ENCODE results near the gene FOXL1. TPM values are rescaled to one million over a fixed set of nuclear protein-coding genes. Genes with fewer than 3 reads are reported as not detected.
"Not testable (repeated sequence)": the region's sequence is repeated elsewhere in the genome, so short reads cannot be mapped to it uniquely, and the experiment has no call there.

Gene FOXL1
- total RNA-seq, 1 donor from 2014 or later, result 0.30 TPM

GRCh38 chr16:86581458-86581857 lies 3.1 kb downstream of the FOXL1 start:
- no peak for DNase-seq

- DNase-seq, result no peak
Measured at GRCh38 chr16:86584071-86584685, 5.8 kb downstream of the FOXL1 start.

DNA sequence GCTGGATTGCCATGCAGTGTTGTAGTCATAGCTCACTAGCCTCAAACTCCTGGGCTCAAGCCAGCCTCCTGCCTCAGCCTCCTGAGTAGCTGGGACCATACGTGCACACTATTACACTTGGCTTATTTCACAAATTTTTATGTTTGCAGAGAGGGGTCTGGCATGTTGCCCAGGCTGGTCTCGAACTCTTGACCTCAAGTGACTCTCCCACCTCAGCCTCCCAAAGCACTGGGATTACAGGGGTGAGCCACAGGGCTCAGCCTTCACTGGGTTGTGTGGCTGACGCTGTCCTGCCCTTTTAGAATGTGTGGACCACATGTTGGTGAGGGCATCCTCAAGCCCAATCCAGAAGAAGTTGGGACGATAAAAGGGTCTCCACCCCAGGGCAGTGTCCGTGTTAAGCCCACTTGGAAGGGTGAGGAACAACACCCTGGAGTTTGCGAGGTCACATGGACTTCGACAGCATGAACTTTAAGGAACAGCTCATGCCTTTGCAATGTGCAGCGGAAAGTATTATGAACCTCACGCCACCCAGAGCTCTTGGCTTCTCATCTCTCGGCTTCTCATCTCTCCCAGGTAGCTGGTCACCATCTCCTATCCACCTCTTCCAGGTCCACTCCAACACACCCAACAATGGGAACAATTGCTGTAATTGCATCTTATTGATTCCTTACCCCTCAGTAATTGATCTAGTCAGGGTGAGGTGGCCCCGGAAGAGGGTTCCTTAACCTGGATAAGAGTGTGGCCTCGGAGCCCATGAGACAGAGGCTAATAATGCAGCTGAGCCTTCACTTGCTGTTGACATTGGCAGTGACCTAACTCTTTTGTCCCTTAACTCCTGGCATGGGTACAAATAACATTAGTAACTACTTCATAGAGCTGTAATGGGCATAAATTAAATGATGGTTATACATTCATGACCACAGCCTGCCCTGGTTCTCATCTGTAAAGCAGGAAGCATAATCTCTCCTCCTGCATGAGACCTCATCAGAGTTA lies 6.7 kb downstream of the FOXL1 start:
- no peak for DNase-seq

DNA sequence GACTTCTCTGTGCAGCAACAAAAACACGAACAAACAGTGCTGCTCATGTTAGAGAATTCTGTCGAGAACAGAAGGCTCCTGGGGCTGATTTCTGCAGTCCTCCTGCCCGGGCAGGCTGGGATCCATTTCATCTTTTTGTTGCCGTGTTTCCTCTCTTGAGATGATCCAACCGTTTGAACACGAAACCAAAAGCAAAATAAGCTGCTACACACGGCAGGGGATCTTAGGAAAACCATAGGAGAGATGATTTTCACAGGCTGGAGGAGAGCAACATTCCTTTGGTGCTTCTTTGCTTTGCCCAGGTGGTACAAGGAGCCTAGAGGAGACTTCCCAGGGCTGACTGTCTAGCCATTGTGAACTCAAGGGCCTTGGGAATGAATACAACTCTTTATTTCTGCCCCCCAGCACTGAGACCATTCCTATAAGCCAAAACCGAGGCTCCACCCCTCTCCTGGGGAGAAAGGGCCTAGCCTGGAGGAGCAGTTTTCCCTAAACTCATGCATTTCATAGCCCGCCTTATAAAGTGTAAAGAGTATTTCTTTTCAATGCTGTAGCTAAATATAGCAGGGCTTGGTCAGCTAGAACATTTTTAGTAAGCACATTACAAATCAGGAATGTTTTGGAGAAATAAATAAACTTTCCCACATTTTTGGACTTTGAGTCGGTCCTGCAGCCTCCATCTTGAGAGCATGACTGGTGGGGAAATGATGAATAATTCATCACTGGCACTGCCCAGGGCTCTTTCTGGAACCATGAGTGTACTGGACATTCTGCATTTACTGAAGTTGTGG lies 7.7 kb downstream of the FOXL1 start:
- DNase-seq, result no peak

- no peak for DNase-seq
Measured at GRCh38 chr16:86587487-86587886, 9.1 kb downstream of the FOXL1 start.

DNA sequence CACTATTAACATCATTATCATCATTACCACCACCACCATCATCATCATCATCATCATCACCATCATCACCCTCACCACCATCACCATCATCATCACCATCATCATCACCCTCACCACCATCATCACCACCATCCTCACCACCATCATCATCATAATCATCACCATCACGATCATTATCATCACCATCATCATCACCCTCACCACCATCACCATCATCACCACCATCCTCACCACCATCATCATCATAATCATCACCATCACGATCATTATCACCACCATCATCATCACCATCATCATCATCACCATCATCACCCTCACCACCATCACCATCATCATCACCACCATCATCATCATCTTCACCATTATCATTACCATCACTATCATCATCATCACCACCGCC lies 9.6 kb downstream of the FOXL1 start:
- DNase-seq, result not testable (repeated sequence)

- DNase-seq, result no peak
Measured at GRCh38 chr16:86590501-86591144, 12.3 kb downstream of the FOXL1 start.

DNA sequence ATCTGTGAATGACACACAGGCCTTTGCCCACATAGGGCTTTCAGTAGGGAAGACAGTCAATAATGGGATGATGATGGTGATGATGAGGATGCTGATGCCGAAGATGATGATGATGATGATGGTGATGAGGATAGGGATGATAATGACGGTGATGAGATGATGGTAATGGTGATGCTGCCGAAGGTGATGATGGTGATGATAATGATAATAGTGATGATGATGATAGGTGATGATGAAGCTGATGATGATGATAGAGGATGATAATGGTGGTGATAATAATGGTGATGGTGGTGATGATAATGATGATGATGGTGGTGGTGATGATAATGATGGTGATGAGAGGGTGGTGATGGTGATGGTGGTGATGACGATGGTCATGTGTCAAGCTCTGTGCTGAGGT lies 12.9 kb downstream of the FOXL1 start:
- DNase-seq, result no peak

- no peak for DNase-seq
Measured at GRCh38 chr16:86593913-86594620, 15.7 kb downstream of the FOXL1 start.

DNA sequence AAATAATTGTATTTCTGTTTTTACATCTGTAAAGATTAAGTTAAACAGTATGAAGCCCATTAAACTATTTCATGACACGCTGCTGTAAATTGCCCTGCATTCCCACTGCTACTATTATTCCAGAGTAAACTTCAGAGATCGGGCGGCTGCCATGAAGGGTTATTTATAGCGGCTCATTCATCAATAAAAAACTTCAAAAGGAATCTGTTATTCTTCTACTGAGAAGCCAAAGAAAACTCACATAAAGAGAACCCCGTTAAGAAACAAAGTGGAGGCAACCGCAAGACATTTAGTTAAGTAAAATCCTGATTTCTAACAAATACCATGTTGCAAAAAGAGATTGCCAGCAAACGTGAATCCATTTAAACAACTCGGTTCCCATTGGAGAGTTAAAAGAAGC lies 16.4 kb downstream of the FOXL1 start:
- DNase-seq, result no peak

DNA sequence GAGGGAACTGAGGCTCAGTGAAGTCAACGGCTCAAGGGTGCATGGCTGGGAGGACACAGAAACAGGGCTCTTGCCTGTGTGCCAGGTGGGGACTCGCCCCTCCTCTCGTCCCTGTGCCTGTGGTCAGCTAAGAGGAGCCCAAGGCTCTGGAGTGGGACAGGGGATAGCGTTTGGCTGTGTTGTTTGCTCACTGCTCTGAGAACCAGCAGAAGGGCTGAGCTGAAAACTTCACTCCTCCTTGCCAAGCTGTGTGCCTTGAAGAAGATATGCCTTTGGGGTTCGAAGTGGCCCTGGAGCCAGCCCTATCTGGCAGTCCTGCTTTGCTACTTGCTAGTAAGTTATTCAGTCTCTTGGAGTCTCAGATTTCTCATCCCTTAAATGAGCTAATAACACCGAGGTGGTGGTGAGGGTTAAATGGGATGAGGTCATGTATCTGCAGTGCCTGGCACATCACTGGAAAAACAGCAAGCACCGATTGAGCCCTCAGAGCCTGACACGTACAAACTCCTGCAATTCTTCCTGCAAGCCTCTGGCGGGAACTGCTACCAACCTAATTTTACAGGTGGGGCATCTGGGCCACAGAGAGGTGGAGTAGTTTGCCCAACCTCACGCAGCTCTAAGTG lies 17.7 kb downstream of the FOXL1 start:
- no peak for DNase-seq

GRCh38 chr16:86597126-86597879 lies 19.0 kb downstream of the FOXL1 start:
- DNase-seq, result no peak

- DNase-seq, result no peak
Measured at GRCh38 chr16:86597880-86598606, 19.7 kb downstream of the FOXL1 start.

DNA sequence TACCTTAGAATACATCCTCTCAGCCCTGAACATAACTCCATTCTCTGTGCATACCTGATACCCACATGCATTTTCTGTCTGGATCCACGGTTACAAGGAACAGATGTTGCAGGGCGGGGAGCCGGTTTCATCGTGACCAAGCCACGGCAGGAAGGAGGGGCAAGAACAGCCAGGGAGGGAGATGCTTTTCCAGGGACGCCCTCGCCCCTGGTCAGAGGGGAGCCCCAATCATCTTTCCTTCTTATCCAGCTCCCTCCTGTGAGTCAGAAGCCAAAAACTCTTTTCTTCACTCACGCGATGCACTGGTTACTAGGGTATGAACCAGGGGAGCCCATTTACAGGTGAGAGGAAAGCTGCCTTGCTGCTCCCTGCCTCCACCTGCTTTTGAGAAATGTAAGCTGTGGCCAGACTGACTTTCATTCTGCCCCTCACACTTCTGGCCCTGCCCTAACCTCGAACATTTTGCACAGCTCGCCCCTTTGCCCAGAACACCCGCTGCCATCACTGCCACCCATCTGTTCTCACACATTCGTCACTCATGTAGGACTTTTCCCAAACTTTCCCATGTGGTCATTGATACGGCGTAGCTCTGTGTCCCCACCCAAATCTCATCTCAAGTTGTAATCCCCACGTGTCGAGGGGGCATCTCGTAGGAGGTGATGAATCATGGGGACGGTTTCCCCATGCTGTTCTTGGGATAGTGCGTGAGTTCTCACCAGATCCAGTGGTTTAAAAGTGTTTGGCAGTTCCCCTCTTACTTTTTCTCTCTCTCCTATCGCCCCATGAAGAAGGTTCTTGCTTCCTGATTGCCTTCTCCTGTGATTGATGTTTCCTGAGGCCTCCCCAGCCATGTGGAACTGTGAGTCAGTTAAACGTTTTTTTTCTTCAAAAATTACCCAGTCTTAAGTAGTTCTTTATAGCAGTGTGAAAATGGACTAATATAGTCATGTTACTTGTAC lies 20.5 kb downstream of the FOXL1 start:
- DNase-seq, result no peak

DNA sequence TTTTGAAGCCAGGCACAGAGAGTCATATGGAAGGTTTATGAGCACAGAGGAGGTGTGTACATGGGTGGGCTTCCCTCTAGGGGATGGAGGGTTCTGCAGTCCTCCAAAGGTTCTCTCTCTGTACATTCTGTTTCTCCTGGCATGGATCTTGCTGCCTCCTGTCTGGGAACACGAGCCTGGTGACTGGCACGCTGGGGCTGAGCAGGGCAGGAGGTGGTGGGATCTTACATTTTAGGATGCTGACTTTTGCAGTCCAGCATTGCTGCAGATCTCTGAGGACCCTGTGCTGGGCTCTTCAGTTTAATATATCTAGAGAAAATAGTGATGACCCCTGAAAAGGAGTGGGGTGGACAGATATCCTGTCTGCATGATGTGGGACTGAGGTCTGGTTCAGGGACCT lies 23.0 kb downstream of the FOXL1 start:
- no peak for DNase-seq

DNA sequence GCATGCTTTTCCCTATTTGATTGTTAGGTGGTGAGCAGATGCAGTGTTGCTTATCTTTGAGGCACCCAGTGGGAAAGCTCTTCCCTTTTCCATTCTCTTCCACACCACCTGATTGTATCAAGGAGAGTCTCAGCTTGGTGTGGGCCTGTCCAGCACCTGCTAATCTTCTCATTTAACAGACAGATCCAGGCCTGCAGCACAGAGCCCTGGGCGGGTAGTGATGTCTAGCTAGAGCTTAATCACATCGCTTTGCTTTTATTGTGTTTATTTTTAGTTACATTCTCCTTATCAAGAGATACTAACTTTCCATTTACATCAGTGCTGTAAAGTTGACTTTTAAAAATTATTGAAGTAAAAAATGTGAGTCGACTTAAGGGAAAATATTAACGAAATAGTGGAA lies 24.2 kb downstream of the FOXL1 start:
- no peak for DNase-seq

- DNase-seq, result no peak
Measured at GRCh38 chr16:86604436-86605193, 26.3 kb downstream of the FOXL1 start.

GRCh38 chr16:86605950-86606349 lies 27.6 kb downstream of the FOXL1 start:
- DNase-seq, result no peak
